Hepatocyte (in vitro differentiated cells): ENCODE data around the gene CHN2. TPM values are rescaled to one million over a fixed set of nuclear protein-coding genes. Genes with fewer than 3 reads are reported as not detected.

ENCODE experiments used
- DNase-seq: peaks from one replicate; pipeline ENCODE4 v3.0.0-alpha.2; 2016; ENCODE audit warnings: low spot score
- H2AFZ ChIP-seq: fragments of 200-600 bp; sonication (generic); 2 replicates; pipeline ENCODE4 v1.6.0; 2016; ENCODE audit warnings: antibody characterized with exemption, mild to moderate bottlenecking
- H3K27ac ChIP-seq: fragments of 200-600 bp; sonication (generic); 2 replicates; pipeline ENCODE4 v1.5.1; 2016; ENCODE audit warnings: mild to moderate bottlenecking
- H3K27me3 ChIP-seq: fragments of 200-600 bp; sonication (generic); 2 replicates; pipeline ENCODE4 v1.6.1; 2016
- H3K36me3 ChIP-seq: fragments of 200-600 bp; sonication (generic); replicated peaks from 2 replicates; pipeline ENCODE4 v1.5.1; 2016; ENCODE audit warnings: low read depth; ENCODE audit not compliant: insufficient read depth
- H3K4me1 ChIP-seq: fragments of 200-600 bp; sonication (generic); 2 replicates; pipeline ENCODE4 v1.5.1; 2016; ENCODE audit warnings: mild to moderate bottlenecking, moderate library complexity; ENCODE audit not compliant: insufficient read depth
- H3K4me2 ChIP-seq: fragments of 200-600 bp; sonication (generic); 2 replicates; pipeline ENCODE4 v1.6.0; 2016
- H3K4me3 ChIP-seq: fragments of 200-600 bp; sonication (generic); 2 replicates; pipeline ENCODE4 v1.5.1; 2016; ENCODE audit warnings: mild to moderate bottlenecking
- H3K79me2 ChIP-seq: fragments of 200-600 bp; sonication (generic); 2 replicates; pipeline ENCODE4 v1.6.0; 2017; ENCODE audit warnings: mild to moderate bottlenecking
- H3K9me2 ChIP-seq: fragments of 200-600 bp; sonication (generic); replicated peaks from 2 replicates; pipeline ENCODE4 v1.6.0; 2017; ENCODE audit warnings: mild to moderate bottlenecking; ENCODE audit not compliant: insufficient read depth
- H3K9me3 ChIP-seq: fragments of 200-600 bp; sonication (generic); 2 replicates; pipeline ENCODE4 v1.5.1; 2016; ENCODE audit warnings: low read depth, mild to moderate bottlenecking
- H4K20me1 ChIP-seq: fragments of 200-600 bp; sonication (generic); 2 replicates; pipeline ENCODE4 v1.6.0; 2016; ENCODE audit warnings: mild to moderate bottlenecking; ENCODE audit not compliant: insufficient read depth, poor library complexity, severe bottlenecking
- EZH2 ChIP-seq: fragments of 200-600 bp; sonication (generic); IDR thresholded peaks from 2 replicates; pipeline ENCODE4 v1.6.1; 2016; ENCODE audit warnings: antibody characterized with exemption, mild to moderate bottlenecking, borderline replicate concordance
- EZH2phosphoT487 ChIP-seq: fragments of 200-600 bp; sonication (generic); IDR thresholded peaks from one replicate; pipeline ENCODE4 v1.6.1; 2018; ENCODE audit warnings: antibody characterized with exemption, mild to moderate bottlenecking, low read depth, moderate library complexity; ENCODE audit not compliant: unreplicated experiment, severe bottlenecking
- WGBS: methylation state at CpG from one replicate; pipeline ENCODE4 v1.1.6; 2016; ENCODE audit warnings: low lambda C conversion rate; ENCODE audit errors: missing lambda C conversion rate; 5-methylcytosine and 5-hydroxymethylcytosine counted together
- polyA plus RNA-seq: library from polyadenylated mRNA; unstranded; fragments of >200 nt; fragmentation: Nextera tagmentation; extraction: Ambion mirVana; gene quantifications from 2 replicates; pipeline ENCODE4 v1.2.1, GENCODE V29; 2016
- total RNA-seq: library from RNA; depleted of rRNA; stranded (reverse); fragments of >200 nt; gene quantifications from 2 replicates; pipeline ENCODE4 v1.2.3, GENCODE V29; 2014
- TF ChIP-seq, protein P1 (sequence below): fragments of 200-600 bp; sonication (generic); IDR thresholded peaks from 2 replicates; pipeline ENCODE4 v1.5.1; 2016; ENCODE audit warnings: antibody characterized with exemption, mild to moderate bottlenecking; ENCODE audit not compliant: poor library complexity

Gene CHN2
- total and polyA plus RNA-seq, 2 experiments from 2014 or later = 8.7 to 12.3 TPM

DNA sequence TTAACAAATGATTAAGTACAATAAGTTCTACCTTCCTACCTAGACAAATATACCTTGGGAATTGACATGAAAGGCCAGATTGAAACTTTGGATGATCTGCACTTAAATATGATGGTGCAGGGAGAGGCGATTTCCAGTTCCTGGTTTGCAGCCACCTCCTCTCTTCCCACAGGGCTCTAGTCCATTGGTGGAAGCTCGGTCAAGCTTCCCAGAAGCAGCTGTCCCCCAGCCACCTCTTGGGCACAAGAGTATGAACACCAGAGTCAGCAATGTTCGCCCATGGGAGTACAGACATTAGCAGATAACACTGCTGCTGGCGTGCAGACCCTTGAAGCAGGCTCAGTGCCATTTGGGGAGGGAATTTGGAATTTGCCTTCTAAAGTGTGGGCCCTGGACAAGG lies 46.8 kb upstream of the CHN2 start:
- Histone ChIP-seq H3K27ac (no peak overlapping the region), H3K4me2 (peak overlapping the region; percentile 99), H3K4me1 (peaks cover 15% of the 10 kb centered on the region), H3K27me3 (no peaks in the 10 kb centered on the region), H3K79me2 (no peaks in the 10 kb centered on the region), H4K20me1 (no peaks in the 10 kb centered on the region), H3K4me3 (no peak overlapping the region), H3K9me3 (no peaks in the 10 kb centered on the region), H2AFZ (no peak overlapping the region), H3K9me2 (no peaks in the 10 kb centered on the region), H3K36me3 (no peaks in the 10 kb centered on the region)
- DNase-seq = no peak
- WGBS = 90% methylated on average over 4 of the region's 4 CpGs
- TF ChIP-seq EZH2 (no peak), EZH2phosphoT487 (no peak)
- TF ChIP-seq, protein P1, sequence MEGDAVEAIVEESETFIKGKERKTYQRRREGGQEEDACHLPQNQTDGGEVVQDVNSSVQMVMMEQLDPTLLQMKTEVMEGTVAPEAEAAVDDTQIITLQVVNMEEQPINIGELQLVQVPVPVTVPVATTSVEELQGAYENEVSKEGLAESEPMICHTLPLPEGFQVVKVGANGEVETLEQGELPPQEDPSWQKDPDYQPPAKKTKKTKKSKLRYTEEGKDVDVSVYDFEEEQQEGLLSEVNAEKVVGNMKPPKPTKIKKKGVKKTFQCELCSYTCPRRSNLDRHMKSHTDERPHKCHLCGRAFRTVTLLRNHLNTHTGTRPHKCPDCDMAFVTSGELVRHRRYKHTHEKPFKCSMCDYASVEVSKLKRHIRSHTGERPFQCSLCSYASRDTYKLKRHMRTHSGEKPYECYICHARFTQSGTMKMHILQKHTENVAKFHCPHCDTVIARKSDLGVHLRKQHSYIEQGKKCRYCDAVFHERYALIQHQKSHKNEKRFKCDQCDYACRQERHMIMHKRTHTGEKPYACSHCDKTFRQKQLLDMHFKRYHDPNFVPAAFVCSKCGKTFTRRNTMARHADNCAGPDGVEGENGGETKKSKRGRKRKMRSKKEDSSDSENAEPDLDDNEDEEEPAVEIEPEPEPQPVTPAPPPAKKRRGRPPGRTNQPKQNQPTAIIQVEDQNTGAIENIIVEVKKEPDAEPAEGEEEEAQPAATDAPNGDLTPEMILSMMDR = no peak

DNA sequence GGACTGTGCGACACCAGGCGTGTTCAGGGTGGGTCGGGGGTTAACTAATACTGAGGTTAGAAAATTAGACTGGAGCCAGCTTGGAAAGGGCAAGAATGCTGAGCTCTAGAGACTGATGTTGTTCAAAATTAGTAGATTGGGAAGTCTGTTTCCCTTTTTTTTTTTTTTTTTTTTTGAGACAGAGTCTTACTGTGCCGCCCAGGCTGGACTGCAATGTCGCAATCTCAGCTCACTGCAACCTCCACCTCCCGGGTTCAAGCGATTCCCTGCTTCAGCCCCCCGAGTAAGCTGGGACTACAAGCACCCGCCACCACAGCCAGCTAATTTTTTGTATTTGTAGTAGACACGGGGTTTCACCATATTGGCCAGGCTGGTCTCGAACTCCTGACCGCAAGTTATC lies 45.5 kb upstream of the CHN2 start:
- no peaks in the 10 kb centered on the region for H3K79me2 ChIP-seq
- WGBS = 92% methylated on average over 12 of the region's 12 CpGs
- no peak for DNase-seq
- no peaks in the 10 kb centered on the region for H4K20me1 ChIP-seq
- no peaks in the 10 kb centered on the region for H3K27me3 ChIP-seq
- TF ChIP-seq, protein P1 = no peak
- TF ChIP-seq EZH2 = no peak
- no peak for TF ChIP-seq EZH2phosphoT487
- H3K4me1 ChIP-seq = peaks cover 15% of the 10 kb centered on the region
- no peak overlapping the region for H3K27ac ChIP-seq
- no peaks in the 10 kb centered on the region for H3K9me3 ChIP-seq
- no peaks in the 10 kb centered on the region for H3K36me3 ChIP-seq
- H3K4me2 ChIP-seq = no peak overlapping the region
- no peaks in the 10 kb centered on the region for H3K9me2 ChIP-seq
- no peak overlapping the region for H2AFZ ChIP-seq
- H3K4me3 ChIP-seq = no peak overlapping the region

DNA sequence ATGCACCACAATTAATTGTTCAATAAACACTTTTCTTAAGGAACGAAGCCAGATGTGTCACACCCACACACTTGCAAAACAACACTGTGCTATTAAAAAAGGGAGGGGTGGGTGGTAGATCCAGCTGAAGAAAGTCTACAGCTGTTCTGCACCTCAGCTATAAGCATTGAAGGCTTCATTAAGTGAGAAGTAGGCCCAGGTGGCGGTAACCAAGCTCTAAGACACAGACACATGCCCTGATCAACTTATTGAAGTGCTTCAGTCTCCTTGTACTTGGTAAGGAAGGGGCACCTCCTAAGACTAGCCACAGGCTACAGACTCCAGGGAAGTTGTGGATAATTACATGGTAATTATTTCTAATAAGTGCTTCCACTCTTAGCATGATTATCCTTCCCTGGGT lies 43.7 kb upstream of the CHN2 start:
- Histone ChIP-seq H3K4me1 (peaks cover 15% of the 10 kb centered on the region), H3K79me2 (no peaks in the 10 kb centered on the region), H3K27me3 (no peaks in the 10 kb centered on the region), H3K9me2 (no peaks in the 10 kb centered on the region), H3K9me3 (no peaks in the 10 kb centered on the region), H3K4me3 (no peak overlapping the region), H3K27ac (no peak overlapping the region), H2AFZ (no peak overlapping the region), H3K4me2 (no peak overlapping the region), H4K20me1 (no peaks in the 10 kb centered on the region), H3K36me3 (no peaks in the 10 kb centered on the region)
- WGBS = 84% methylated on average over 2 of the region's 2 CpGs
- TF ChIP-seq EZH2phosphoT487 (no peak), EZH2 (no peak)
- TF ChIP-seq, protein P1 = no peak
- no peak for DNase-seq

DNA sequence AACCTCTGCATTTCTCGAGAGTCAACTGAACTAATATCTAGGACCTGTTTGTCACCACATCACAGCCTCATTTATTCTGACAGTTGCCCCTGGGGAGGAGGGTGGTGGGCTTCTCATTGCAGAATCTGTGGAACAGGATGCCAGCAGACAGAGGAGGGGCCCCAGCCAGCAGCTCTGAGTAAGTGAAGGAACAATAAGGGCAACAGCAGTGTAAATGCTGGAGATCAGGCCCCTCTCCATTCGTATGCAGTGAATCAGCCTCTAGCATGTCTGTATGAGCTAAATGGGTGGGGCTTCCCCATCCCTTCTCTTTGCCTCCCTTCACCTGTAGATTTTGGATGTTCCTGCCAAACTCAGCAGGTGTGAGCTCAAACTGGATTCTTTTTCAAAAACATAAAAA lies 40.5 kb upstream of the CHN2 start:
- no peaks in the 10 kb centered on the region for H3K4me1 ChIP-seq
- H3K9me3 ChIP-seq = no peaks in the 10 kb centered on the region
- H3K4me3 ChIP-seq = no peak overlapping the region
- TF ChIP-seq, protein P1 = no peak
- TF ChIP-seq EZH2 (no peak), EZH2phosphoT487 (no peak)
- no peak for DNase-seq
- H3K9me2 ChIP-seq = no peaks in the 10 kb centered on the region
- H3K27ac ChIP-seq = no peak overlapping the region
- 100% methylated on average over 2 of the region's 2 CpGs for WGBS
- H2AFZ ChIP-seq = no peak overlapping the region
- no peaks in the 10 kb centered on the region for H3K27me3 ChIP-seq
- H3K36me3 ChIP-seq = no peaks in the 10 kb centered on the region
- H3K79me2 ChIP-seq = no peaks in the 10 kb centered on the region
- H4K20me1 ChIP-seq = no peaks in the 10 kb centered on the region
- H3K4me2 ChIP-seq = no peak overlapping the region
